ENCODE data around the gene TRIM54. TPM values are rescaled to one million over a fixed set of nuclear protein-coding genes. Genes with fewer than 3 reads are reported as not detected.

Gene TRIM54
- total and polyA plus RNA-seq, 2 of the 4 experiments (the other 2 are of a cell fraction), result 0.15 TPM; not detected in 1

DNA sequence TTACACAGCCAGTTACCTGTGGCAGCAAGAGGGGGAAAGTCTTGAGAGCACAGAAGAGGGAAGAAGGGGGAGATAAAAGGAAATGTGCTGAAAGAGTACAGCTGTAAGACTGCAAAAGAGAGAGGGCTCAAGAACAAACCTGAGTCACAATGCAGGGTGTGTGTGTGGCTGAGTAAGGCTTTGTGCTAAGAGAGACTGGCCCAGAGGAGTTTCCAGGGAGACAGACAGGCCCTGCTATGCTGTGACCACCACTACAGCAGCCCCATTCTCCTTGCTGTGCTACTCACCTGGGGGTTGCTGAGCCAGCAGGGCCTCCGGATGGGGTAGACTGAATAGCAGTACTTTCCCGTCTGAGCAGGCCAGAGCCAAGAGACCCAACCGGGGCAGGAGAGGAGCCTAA lies 53.1 kb downstream of the TRIM54 start:
- H4K91ac ChIP-seq (ENCODE audit: insufficient read depth, low read depth, low read length), result no peak overlapping the region
- in situ Hi-C loops (cut with MboI; ENCODE audit: low sequenced_read_pairs), result no loop called here
- peaks cover 41% of the 10 kb centered on the region for H3K36me3 ChIP-seq (ENCODE audit: control insufficient read depth, insufficient read depth, low read length)
- no peaks in the 10 kb centered on the region for H3K9me3 ChIP-seq (ENCODE audit: control insufficient read depth, insufficient read depth, low read length)
- H2BK5ac ChIP-seq (ENCODE audit: low read depth, low read length, poor library complexity, severe bottlenecking), result no peak overlapping the region
- no peaks in the 10 kb centered on the region for H3K27me3 ChIP-seq (ENCODE audit: control insufficient read depth, insufficient read depth, low read length)
- WGBS, 2 experiments (ENCODE audit: extremely low coverage in 2 of 2, insufficient read length in 1 of 2), result 100% methylated on average over 1 of the region's 3 CpGs; no CpG with 5 or more reads in 1 of the 2 experiments
- H4K20me1 ChIP-seq (ENCODE audit: insufficient read depth, low read length), result no peaks in the 10 kb centered on the region
- H3K27ac ChIP-seq (ENCODE audit: insufficient read depth, low read length), result no peak overlapping the region
- H4K8ac ChIP-seq (ENCODE audit: low read depth in 2 of 2, low read length in 2 of 2), result no peak overlapping the region
- H3K23ac ChIP-seq (ENCODE audit: low read depth, low read length), result no peak overlapping the region
- H3K79me1 ChIP-seq (ENCODE audit: low read depth in 1 of 2, low read length in 2 of 2), result peaks cover 0 to 3% of the 10 kb centered on the region in 2 experiments; a peak in 1 of 4 replicates
- TF ChIP-seq SMC3 (IDR thresholded peaks at IDR 0.05; ENCODE audit: low read depth, low read length) (no peak), MAZ (IDR thresholded peaks at IDR 0.05; ENCODE audit: borderline replicate concordance, low read depth, low read length) (no peak), RFX5 (IDR thresholded peaks at IDR 0.05; ENCODE audit: low read depth, low read length) (no peak), FOS (IDR thresholded peaks at IDR 0.05; ENCODE audit: low read depth, low read length) (no peak), BHLHE40 (IDR thresholded peaks at IDR 0.05; ENCODE audit: low read depth, low read length) (no peak), MXI1 (IDR thresholded peaks at IDR 0.05; ENCODE audit: borderline replicate concordance, low read depth, low read length) (no peak)
- TF ChIP-seq, protein P1, sequence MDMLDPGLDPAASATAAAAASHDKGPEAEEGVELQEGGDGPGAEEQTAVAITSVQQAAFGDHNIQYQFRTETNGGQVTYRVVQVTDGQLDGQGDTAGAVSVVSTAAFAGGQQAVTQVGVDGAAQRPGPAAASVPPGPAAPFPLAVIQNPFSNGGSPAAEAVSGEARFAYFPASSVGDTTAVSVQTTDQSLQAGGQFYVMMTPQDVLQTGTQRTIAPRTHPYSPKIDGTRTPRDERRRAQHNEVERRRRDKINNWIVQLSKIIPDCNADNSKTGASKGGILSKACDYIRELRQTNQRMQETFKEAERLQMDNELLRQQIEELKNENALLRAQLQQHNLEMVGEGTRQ (IDR thresholded peaks at IDR 0.05; ENCODE audit: low read depth, low read length), result no peak
- TF ChIP-seq, protein P2, sequence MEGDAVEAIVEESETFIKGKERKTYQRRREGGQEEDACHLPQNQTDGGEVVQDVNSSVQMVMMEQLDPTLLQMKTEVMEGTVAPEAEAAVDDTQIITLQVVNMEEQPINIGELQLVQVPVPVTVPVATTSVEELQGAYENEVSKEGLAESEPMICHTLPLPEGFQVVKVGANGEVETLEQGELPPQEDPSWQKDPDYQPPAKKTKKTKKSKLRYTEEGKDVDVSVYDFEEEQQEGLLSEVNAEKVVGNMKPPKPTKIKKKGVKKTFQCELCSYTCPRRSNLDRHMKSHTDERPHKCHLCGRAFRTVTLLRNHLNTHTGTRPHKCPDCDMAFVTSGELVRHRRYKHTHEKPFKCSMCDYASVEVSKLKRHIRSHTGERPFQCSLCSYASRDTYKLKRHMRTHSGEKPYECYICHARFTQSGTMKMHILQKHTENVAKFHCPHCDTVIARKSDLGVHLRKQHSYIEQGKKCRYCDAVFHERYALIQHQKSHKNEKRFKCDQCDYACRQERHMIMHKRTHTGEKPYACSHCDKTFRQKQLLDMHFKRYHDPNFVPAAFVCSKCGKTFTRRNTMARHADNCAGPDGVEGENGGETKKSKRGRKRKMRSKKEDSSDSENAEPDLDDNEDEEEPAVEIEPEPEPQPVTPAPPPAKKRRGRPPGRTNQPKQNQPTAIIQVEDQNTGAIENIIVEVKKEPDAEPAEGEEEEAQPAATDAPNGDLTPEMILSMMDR (conservative IDR thresholded peaks at IDR 0.05; ENCODE audit: low read depth, low read length), result no peak
- TF ChIP-seq, protein P3, sequence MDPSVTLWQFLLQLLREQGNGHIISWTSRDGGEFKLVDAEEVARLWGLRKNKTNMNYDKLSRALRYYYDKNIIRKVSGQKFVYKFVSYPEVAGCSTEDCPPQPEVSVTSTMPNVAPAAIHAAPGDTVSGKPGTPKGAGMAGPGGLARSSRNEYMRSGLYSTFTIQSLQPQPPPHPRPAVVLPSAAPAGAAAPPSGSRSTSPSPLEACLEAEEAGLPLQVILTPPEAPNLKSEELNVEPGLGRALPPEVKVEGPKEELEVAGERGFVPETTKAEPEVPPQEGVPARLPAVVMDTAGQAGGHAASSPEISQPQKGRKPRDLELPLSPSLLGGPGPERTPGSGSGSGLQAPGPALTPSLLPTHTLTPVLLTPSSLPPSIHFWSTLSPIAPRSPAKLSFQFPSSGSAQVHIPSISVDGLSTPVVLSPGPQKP (IDR thresholded peaks at IDR 0.05; ENCODE audit: borderline replicate concordance, low read depth, low read length), result no peak
- H3K4me2 ChIP-seq (ENCODE audit: low read depth, low read length), result no peak overlapping the region
- intact Hi-C loops (cut with micrococcal nuclease), result no loop called here
- H2BK20ac ChIP-seq (ENCODE audit: low read depth, low read length), result no peak overlapping the region
- CTCF ChIA-PET, result no interaction called here
- POLR2A ChIA-PET (ENCODE audit: unreplicated experiment), result no interaction called here
- dilution Hi-C loops (cut with HindIII; ENCODE audit: low sequenced_read_pairs, unreplicated experiment), result no loop called here
- no peaks in the 10 kb centered on the region for H3K4me1 ChIP-seq (ENCODE audit: control insufficient read depth, insufficient read depth, low read length)
- no peak overlapping the region for H2AK9ac ChIP-seq (replicated peaks; ENCODE audit: low read depth, low read length, poor library complexity)
- H4K5ac ChIP-seq (ENCODE audit: low read depth, low read length), result no peak overlapping the region
- ATAC-seq (ENCODE audit: low read depth), result no peak
- no peak overlapping the region for H3K4ac ChIP-seq (ENCODE audit: low read depth, low read length)
- no TSS peak for BruUV-seq (replicated peaks)
- H3K18ac ChIP-seq (ENCODE audit: low read depth, low read length), result no peak overlapping the region
- H2AFZ ChIP-seq (replicated peaks; ENCODE audit: low read length, poor library complexity), result no peak overlapping the region
- no peak overlapping the region for H3K14ac ChIP-seq (replicated peaks; ENCODE audit: low read depth, low read length)
- H2AK5ac ChIP-seq (ENCODE audit: low read depth, low read length), result no peak overlapping the region
- H2BK15ac ChIP-seq (ENCODE audit: low read depth, low read length), result no peak overlapping the region
- no peak overlapping the region for H2BK120ac ChIP-seq (ENCODE audit: low read depth, low read length)
- no peak overlapping the region for H3K4me3 ChIP-seq (ENCODE audit: insufficient read depth, low read depth, low read length)
- H3K56ac ChIP-seq (ENCODE audit: extremely low read depth, insufficient read depth, low read length), result no peak overlapping the region
- H3K9me1 ChIP-seq (ENCODE audit: insufficient read depth, low read length), result no peaks in the 10 kb centered on the region
- DNase-seq, result no peak
- no peak overlapping the region for H3K9ac ChIP-seq (ENCODE audit: low read depth, low read length)

Data from IMR-90 (cell line).